ENCODE measurements around the gene NPHS1.
"Not testable (repeated sequence)": the region's sequence is repeated elsewhere in the genome, so short reads cannot be mapped to it uniquely, and the experiment has no call there.

The NPHS1 gene, protein sequence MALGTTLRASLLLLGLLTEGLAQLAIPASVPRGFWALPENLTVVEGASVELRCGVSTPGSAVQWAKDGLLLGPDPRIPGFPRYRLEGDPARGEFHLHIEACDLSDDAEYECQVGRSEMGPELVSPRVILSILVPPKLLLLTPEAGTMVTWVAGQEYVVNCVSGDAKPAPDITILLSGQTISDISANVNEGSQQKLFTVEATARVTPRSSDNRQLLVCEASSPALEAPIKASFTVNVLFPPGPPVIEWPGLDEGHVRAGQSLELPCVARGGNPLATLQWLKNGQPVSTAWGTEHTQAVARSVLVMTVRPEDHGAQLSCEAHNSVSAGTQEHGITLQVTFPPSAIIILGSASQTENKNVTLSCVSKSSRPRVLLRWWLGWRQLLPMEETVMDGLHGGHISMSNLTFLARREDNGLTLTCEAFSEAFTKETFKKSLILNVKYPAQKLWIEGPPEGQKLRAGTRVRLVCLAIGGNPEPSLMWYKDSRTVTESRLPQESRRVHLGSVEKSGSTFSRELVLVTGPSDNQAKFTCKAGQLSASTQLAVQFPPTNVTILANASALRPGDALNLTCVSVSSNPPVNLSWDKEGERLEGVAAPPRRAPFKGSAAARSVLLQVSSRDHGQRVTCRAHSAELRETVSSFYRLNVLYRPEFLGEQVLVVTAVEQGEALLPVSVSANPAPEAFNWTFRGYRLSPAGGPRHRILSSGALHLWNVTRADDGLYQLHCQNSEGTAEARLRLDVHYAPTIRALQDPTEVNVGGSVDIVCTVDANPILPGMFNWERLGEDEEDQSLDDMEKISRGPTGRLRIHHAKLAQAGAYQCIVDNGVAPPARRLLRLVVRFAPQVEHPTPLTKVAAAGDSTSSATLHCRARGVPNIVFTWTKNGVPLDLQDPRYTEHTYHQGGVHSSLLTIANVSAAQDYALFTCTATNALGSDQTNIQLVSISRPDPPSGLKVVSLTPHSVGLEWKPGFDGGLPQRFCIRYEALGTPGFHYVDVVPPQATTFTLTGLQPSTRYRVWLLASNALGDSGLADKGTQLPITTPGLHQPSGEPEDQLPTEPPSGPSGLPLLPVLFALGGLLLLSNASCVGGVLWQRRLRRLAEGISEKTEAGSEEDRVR (N-terminal part only)

GRCh38 chr19:35852029-35852780, at the start of gene NPHS1:
TSS of gene NPHS1 (minus strand) at chr19:35852504. CDS start at chr19:35851837, 667 bp downstream.
- no peak for DNase-seq

- DNase-seq = no peak
These were observed 48.8 kb upstream of the NPHS1 start for GRCh38 chr19:35901055-35901644.

GRCh38 chr19:35899547-35900214, 47.4 kb upstream of the NPHS1 start:
- peak; percentile 75 for DNase-seq

DNA sequence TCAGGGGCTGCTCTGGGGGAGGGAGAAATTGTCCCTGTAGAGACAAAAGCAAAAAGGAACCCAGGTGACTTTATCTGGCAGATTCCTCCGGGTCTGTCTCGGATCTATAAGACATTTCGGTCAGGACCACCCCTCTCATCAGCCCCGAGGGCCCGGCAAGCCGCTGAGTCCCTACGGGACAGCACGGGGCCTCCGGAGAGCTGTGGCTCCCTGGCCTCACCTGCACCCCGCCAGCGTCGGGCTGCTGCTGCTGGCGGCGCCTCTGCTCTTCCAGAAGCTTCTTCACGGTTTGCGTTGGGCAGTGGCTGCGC, 46.1 kb upstream of the NPHS1 start:
- DNase-seq = no peak

- no peak for DNase-seq
These were observed 45.6 kb upstream of the NPHS1 start for GRCh38 chr19:35897706-35898451.

- no peak for DNase-seq
These were observed 44.3 kb upstream of the NPHS1 start for GRCh38 chr19:35896643-35897040.

GRCh38 chr19:35895911-35896642, 43.8 kb upstream of the NPHS1 start:
- DNase-seq = no peak

GRCh38 chr19:35894342-35894741, 42.0 kb upstream of the NPHS1 start:
- no peak for DNase-seq

- DNase-seq = not testable (repeated sequence)
These were observed 39.5 kb upstream of the NPHS1 start for GRCh38 chr19:35891819-35892218.

DNA sequence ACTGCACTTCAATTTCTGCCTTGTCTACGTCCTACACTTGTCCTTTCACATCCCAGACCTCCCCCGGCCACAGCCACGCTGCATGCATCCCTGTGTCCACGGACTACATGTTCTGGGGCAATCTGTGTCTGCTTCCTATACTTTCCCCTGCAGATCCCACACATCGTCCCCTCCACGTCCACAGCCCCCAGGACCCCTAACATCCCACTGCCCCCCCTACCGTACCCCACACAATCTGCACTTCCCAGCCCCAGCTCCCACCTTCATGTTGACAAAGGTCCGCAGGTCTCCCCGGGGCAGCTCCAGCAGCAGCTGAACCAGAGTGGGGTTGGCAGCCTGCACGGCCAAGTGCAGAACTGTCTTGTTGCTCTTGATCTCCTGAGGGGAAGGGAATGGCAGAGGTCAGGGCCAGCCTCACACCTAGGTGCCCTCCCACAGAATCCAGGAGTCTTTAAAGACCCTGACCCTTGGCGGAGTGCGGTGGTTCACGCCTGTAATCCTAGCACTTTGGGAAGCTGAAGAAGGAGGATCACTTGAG, 37.9 kb upstream of the NPHS1 start:
- DNase-seq = no peak

DNA sequence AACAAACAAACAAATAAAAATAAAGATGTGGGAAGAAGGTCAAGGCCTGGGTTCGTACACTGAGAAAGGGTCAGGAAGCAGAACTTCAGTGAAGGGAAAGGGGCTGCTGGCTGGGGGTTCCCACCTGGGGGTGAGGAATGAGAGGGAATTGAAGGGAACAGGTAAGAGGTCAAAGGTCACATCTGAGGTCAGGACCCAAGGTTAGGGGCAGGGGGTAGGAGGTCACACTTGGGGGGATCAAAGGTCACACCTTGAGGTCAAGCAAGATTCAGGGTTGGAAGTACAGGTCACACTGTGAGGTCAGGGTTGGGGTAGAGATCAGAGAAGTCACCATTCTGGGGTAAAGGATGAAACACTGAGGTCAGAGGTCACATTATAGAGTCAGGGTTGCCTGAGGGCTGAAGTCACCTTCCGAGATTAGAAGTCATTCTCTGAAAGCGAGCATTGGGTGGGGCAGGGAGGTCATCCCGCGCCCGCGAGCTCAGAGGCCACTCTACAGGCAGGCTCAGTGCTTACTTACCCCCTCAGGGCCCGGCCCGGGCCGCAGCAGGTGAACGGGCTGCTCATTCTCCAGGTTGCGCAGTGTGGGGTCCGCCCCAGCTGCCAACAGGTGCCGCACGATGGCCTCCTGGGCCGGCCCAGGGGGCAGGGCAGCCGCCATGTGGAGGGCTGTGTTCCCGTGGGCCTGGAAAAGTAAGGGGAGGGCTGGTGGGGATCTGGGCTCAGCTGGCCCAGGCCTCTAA, 37.2 kb upstream of the NPHS1 start:
- no peak for DNase-seq

DNA sequence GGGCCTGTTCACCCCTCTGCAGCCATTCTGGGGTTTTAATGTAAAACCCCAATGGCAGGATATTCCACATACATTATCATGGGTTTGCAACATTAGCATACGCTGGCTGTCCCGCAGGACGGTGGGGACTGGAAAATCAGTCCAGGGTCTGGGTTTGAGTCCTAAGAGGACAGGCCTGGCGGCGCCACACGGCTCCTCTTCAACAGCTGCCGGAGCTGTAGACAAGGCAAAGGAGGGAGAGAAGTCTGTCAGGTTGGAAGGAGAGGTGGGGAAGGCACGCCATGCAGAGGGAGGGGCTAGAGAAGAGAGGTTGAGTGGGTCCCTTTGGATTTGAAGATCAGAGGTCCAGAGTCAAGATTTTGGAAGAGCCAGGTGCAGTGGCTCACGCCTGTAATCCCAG, 36.1 kb upstream of the NPHS1 start:
- no peak for DNase-seq

- no peak for DNase-seq
These were observed 34.9 kb upstream of the NPHS1 start for GRCh38 chr19:35887197-35887596.

DNA sequence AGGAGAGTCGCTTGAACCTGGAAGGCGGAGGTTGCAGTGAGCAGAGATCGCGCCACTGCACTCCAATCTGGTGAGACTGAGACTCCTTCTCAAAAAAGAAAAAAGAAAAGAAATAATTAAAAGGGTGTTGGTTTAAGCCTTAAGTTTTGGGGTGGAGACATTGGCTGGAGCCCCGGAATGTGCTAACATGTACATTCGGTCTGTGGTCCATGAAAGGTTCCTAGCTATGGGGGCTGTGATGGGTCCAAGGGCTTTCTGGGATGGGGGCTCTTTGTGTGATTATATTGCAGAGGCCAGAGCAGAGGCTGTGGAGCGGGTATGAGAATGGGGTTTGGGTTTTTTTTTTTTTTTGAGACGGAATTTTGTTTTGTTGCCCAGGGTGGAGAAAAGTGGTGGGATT, 33.6 kb upstream of the NPHS1 start:
- no peak for DNase-seq

GRCh38 chr19:35885225-35885738, 33.0 kb upstream of the NPHS1 start:
- no peak for DNase-seq

DNA sequence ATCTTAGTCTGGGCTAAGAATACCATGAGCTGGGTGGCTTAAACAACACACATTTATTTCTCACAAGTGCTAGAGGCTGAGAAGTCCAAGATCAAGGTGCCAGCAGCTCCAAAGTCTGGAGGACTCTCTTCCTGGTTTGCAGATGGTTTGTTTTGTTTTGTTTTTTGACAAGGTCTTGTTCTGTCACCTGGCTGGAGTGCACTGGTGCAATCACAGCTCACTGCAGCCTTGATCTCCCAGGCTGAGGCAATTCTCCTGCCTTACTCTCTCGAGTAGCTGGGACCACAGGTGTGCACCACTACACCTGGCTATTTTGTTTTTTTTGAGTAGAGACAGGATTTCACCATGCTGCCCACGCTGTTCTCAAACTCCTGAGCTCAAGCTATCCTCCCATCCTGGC, 31.6 kb upstream of the NPHS1 start:
- DNase-seq = no peak

- DNase-seq = no peak
These were observed 30.0 kb upstream of the NPHS1 start for GRCh38 chr19:35882114-35882832.

DNA sequence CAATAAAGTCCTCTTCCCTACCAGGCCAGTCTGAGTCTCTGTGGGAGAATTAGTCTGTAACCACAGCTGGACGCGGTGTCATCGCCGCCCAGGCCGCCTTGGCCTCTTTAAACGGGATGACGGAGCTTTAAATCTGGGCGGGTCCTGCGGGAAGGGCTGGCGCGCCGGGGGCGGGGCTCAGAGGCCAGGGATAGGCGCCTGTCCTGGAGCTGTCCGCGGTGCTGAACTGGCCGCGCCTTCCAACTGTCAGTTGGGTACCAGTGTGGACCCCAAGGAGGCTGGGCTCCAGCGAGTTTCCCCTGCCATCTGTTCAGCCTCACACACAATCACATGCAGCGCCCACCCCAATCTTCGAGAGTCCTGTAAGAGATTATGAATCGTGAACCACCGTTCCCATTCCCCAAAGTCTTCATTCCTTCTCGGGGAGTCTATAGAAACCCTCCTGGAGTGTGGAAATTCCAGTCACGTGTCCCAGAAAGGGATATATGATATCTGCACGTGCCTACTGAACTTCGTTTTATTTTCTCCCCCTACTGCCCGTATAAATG, 27.5 kb upstream of the NPHS1 start:
- peak; percentile 97 for DNase-seq
